ENCODE data around the gene NAP1L5. TPM values are rescaled to one million over a fixed set of nuclear protein-coding genes. Genes with fewer than 3 reads are reported as not detected.
A peak's percentile ranks its signal among the peaks of the same experiment; 100 is the strongest.

Gene NAP1L5
- polyA plus RNA-seq (2011; rRNA removed) (6.6 and 8.2 TPM in 2 replicates), polyA minus RNA-seq (2011; rRNA and poly(A)+ RNA removed) (2.1 and 2.9 TPM in 2 replicates)

GRCh38 chr4:88697588-88698329 is at the start of gene NAP1L5:
Gene NAP1L5 (minus strand): TSS chr4:88697829. CDS start chr4:88697754, 75 bp downstream.
- ChIA-PET POLR2A (no interaction called here), CTCF (interaction anchor here (1.8 kb wide), 1 partner anchor 9 kb away, joined by 8 read pairs; no protein-coding TSS in a partner anchor)
- Histone ChIP-seq H3K27ac (ENCODE audit: low read depth, low read length) (peak within 1 kb of the TSS; percentile 65), H3K4me3 (ENCODE audit: low read depth, low read length) (peak within 1 kb of the TSS; percentile 73), H3K27me3 (ENCODE audit: control insufficient read depth, insufficient read depth, low read length) (no peaks in the 10 kb centered on the region), H3K9me3 (ENCODE audit: control insufficient read depth, insufficient read depth, low read length) (peaks cover 5% of the 10 kb centered on the region; the same call in 1 of the 2 replicates)
- TF ChIP-seq CTCF (IDR thresholded peaks at IDR 0.05; ENCODE audit: low read depth, low read length): no peak
- DNase-seq (ENCODE audit: low read depth, low spot score): no peak

- Histone ChIP-seq H3K27ac (ENCODE audit: low read depth, low read length) (no peak overlapping the region), H3K27me3 (ENCODE audit: control insufficient read depth, insufficient read depth, low read length) (no peaks in the 10 kb centered on the region), H3K9me3 (ENCODE audit: control insufficient read depth, insufficient read depth, low read length) (no peaks in the 10 kb centered on the region; the same call in 1 of the 2 replicates), H3K4me3 (ENCODE audit: low read depth, low read length) (no peak overlapping the region)
- POLR2A ChIA-PET: no interaction called here
- DNase-seq (ENCODE audit: low read depth, low spot score): no peak
- CTCF ChIA-PET: interaction anchor here (1.7 kb wide), 1 partner anchor 41 kb away, joined by 6 read pairs; no protein-coding TSS in a partner anchor
- TF ChIP-seq CTCF (IDR thresholded peaks at IDR 0.05; ENCODE audit: low read depth, low read length): no peak
Observed at GRCh38 chr4:88747351-88747750, 49.7 kb upstream of the NAP1L5 start.

- H3K9me3 ChIP-seq (ENCODE audit: control insufficient read depth, insufficient read depth, low read length): no peaks in the 10 kb centered on the region; the same call in 1 of the 2 replicates
- H3K27me3 ChIP-seq (ENCODE audit: control insufficient read depth, insufficient read depth, low read length): no peaks in the 10 kb centered on the region
- no peak overlapping the region for H3K27ac ChIP-seq (ENCODE audit: low read depth, low read length)
- ChIA-PET POLR2A (no interaction called here), CTCF (interaction anchor here (1.6 to 1.7 kb wide), 2 partner anchors 40 to 73 kb away, joined by 4 to 6 read pairs; no protein-coding TSS in a partner anchor)
- DNase-seq (ENCODE audit: low read depth, low spot score): no peak
- H3K4me3 ChIP-seq (ENCODE audit: low read depth, low read length): no peak overlapping the region
- TF ChIP-seq CTCF (IDR thresholded peaks at IDR 0.05; ENCODE audit: low read depth, low read length): no peak
Observed at GRCh38 chr4:88746206-88746605, 48.6 kb upstream of the NAP1L5 start.

- Histone ChIP-seq H3K4me3 (ENCODE audit: low read depth, low read length) (no peak overlapping the region), H3K27ac (ENCODE audit: low read depth, low read length) (no peak overlapping the region), H3K27me3 (ENCODE audit: control insufficient read depth, insufficient read depth, low read length) (no peaks in the 10 kb centered on the region), H3K9me3 (ENCODE audit: control insufficient read depth, insufficient read depth, low read length) (no peaks in the 10 kb centered on the region; the same call in 1 of the 2 replicates)
- TF ChIP-seq CTCF (IDR thresholded peaks at IDR 0.05; ENCODE audit: low read depth, low read length): no peak
- ChIA-PET CTCF (interaction anchor here (1.6 kb wide), 1 partner anchor 72 kb away, joined by 4 read pairs; no protein-coding TSS in a partner anchor), POLR2A (no interaction called here)
- no peak for DNase-seq (ENCODE audit: low read depth, low spot score)
Observed at GRCh38 chr4:88745581-88746163, 48.0 kb upstream of the NAP1L5 start.

GRCh38 chr4:88745175-88745574 is 47.5 kb upstream of the NAP1L5 start:
- H3K9me3 ChIP-seq (ENCODE audit: control insufficient read depth, insufficient read depth, low read length): no peaks in the 10 kb centered on the region
- H3K27me3 ChIP-seq (ENCODE audit: control insufficient read depth, insufficient read depth, low read length): no peaks in the 10 kb centered on the region
- ChIA-PET CTCF (interaction anchor here (0.6 kb wide), 1 partner anchor 278 kb away, joined by 3 read pairs; no protein-coding TSS in a partner anchor), POLR2A (no interaction called here)
- no peak for TF ChIP-seq CTCF (IDR thresholded peaks at IDR 0.05; ENCODE audit: low read depth, low read length)
- DNase-seq (ENCODE audit: low read depth, low spot score): no peak
- no peak overlapping the region for H3K27ac ChIP-seq (ENCODE audit: low read depth, low read length)
- no peak overlapping the region for H3K4me3 ChIP-seq (ENCODE audit: low read depth, low read length)

All from AG04450 (cell line).